ENCODE measurements around the gene OR12D1.

Gene OR12D1

DNA sequence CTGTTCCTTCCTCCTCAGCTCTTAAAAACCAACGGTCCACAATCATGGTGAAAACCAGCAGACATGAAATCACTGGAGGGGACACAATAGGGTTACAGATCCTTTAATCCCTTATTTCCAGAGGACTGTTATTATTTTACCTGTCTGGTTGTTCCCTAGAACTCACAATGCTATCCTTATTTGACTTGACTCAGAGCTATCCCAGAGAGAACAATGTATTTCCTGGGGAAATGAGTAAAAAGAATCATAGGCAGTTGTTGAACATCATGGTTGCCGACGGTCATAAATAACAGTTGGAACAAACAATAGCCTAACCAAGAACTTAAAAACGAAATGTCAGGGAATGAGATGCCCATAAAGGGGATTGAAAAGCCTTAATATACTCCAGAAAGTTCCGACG, 51.5 kb downstream of the OR12D1 start:
- DNase-seq, result no peak
